Mesendoderm (in vitro differentiated cells): ENCODE measurements around the gene FLOT1.
"Not testable (repeated sequence)": the region's sequence is repeated elsewhere in the genome, so short reads cannot be mapped to it uniquely, and the experiment has no call there.

Experiments
- DNase-seq: peaks from one replicate; pipeline ENCODE4 v3.0.0; 2013
- H2AK5ac ChIP-seq: 2 replicates; pipeline ENCODE4 v1.6.1; 2013; ENCODE audit warnings: low read length, inconsistent platforms
- H2BK120ac ChIP-seq: 2 replicates; pipeline ENCODE4 v1.6.1; 2013; ENCODE audit warnings: low read depth, mild to moderate bottlenecking, low read length, moderate library complexity, mixed read lengths
- H2BK15ac ChIP-seq: replicated peaks from 2 replicates; pipeline ENCODE4 v1.6.1; 2013; ENCODE audit warnings: low read depth, mild to moderate bottlenecking, moderate library complexity
- H2BK5ac ChIP-seq: 2 replicates; pipeline ENCODE4 v1.6.1; 2013; ENCODE audit warnings: low read length, inconsistent platforms
- H3K18ac ChIP-seq: 2 replicates; pipeline ENCODE4 v1.6.1; 2013; ENCODE audit warnings: mild to moderate bottlenecking, low read length, mixed read lengths
- H3K23ac ChIP-seq: one replicate; pipeline ENCODE4 v1.6.1; 2013; ENCODE audit warnings: low read length
- H3K27ac ChIP-seq: 2 replicates; pipeline ENCODE4 v1.5.1; 2013; ENCODE audit warnings: low read depth, mild to moderate bottlenecking, inconsistent platforms, low read length, moderate library complexity
- H3K27me3 ChIP-seq: 2 replicates; pipeline ENCODE4 v1.6.1; 2013; ENCODE audit warnings: low read length, control low read depth, mild to moderate bottlenecking, inconsistent platforms; ENCODE audit not compliant: insufficient read depth, poor library complexity
- H3K36me3 ChIP-seq: 2 replicates; pipeline ENCODE4 v1.6.1; 2013; ENCODE audit warnings: low read length, inconsistent platforms; ENCODE audit not compliant: control insufficient read depth, insufficient read depth
- H3K4ac ChIP-seq: one replicate; pipeline ENCODE4 v1.6.1; 2013; ENCODE audit warnings: low read depth, mild to moderate bottlenecking, low read length, moderate library complexity
- H3K4me1 ChIP-seq: 2 replicates; pipeline ENCODE4 v1.6.1; 2013; ENCODE audit warnings: low read depth, low read length, inconsistent platforms; ENCODE audit not compliant: control insufficient read depth
- H3K4me2 ChIP-seq: 2 replicates; pipeline ENCODE4 v1.6.1; 2013; ENCODE audit warnings: low read length
- H3K4me3 ChIP-seq: 2 replicates; pipeline ENCODE4 v1.5.1; 2013; ENCODE audit warnings: mild to moderate bottlenecking, low read length
- H3K56ac ChIP-seq: one replicate; pipeline ENCODE4 v1.6.1; 2013; ENCODE audit warnings: low read length
- H3K79me1 ChIP-seq: 2 replicates; pipeline ENCODE4 v1.6.1; 2013; ENCODE audit warnings: low read length, inconsistent platforms
- H3K79me2 ChIP-seq: 2 replicates; pipeline ENCODE4 v1.6.1; 2013; ENCODE audit warnings: mild to moderate bottlenecking, low read length; ENCODE audit not compliant: control insufficient read depth, insufficient read depth
- H3K9ac ChIP-seq: 2 replicates; pipeline ENCODE4 v1.6.1; 2013; ENCODE audit warnings: low read length, inconsistent platforms
- H4K5ac ChIP-seq: one replicate; pipeline ENCODE4 v1.6.1; 2013; ENCODE audit warnings: low read length
- H4K8ac ChIP-seq: one replicate; pipeline ENCODE4 v1.6.1; 2013; ENCODE audit warnings: low read depth, mild to moderate bottlenecking, control low read depth, low read length, moderate library complexity
- WGBS: extraction: QIAGEN DNeasy Blood & Tissue Kit; methylation state at CpG from one replicate; pipeline ENCODE4 v1.1.7; 2013; ENCODE audit warnings: low lambda C conversion rate, missing lambda C conversion rate; ENCODE audit not compliant: insufficient coverage; ENCODE audit errors: extremely low coverage; 5-methylcytosine and 5-hydroxymethylcytosine counted together

Gene FLOT1

DNA sequence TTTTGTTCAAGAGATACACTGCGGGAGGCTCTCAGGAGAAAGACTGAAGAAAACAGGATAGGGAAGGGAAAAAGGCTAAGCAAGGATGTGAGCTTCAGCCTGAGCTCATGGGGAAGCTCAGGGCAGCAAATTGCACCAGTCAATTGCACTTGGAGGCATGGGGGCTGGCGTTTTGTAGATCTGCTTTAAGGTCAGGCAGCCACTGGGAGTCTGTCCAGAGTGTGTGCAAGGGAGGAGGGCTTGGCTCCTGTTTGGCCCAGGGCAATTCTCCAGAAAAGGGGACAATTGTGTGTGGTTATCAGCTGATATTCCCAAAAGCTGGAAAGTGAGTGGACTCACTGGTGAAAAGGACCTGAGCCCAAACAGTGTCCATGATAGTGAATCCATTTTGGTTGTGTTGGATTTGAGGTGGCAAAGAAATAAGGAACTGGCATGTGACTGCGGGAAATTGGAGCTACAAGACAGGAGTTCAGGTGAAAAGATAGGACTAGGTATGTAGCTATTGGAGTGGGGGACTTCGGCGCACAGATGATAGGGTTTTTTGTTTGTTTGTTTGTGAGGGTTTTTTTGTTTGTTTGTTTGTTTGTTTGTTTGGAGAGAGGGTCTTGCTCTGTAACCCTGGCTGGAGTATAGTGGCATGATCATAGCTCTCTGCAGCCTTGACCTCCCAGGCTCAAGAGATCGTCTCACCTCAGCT lies 24.1 kb upstream of the FLOT1 start:
- DNase-seq = no peak
- WGBS = 100% methylated on average over 2 of the region's 6 CpGs
- peak overlapping the region; percentile 65 for H3K27ac ChIP-seq

DNA sequence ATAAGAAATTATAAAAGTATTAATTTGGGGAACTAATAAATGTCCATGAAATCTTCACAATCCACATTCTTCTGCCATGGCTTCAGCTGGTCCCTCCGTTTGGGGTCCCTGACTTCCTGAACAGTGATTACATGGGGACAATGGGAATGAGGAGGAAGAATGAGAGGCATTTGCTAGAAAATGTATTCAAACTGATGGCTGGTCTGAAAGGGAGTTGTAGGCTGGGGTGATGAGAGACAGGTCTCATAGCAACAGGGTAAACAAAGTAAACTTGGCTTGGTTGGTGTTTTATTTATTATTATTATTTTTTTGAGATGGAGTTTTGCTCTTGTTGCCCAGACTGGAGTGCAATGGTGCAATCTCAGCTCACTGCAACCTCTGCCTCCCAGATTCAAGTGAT lies 23.0 kb upstream of the FLOT1 start:
- Histone ChIP-seq H2BK120ac (peak overlapping the region; percentile 78), H3K56ac (peak overlapping the region; percentile 89), H3K4me1 (peaks cover 27% of the 10 kb centered on the region), H2BK5ac (peak overlapping the region; percentile 99), H3K27ac (peak overlapping the region; percentile 65)
- not testable (repeated sequence) for H3K4ac ChIP-seq, H3K18ac ChIP-seq, H3K79me1 ChIP-seq, H3K79me2 ChIP-seq, H3K23ac ChIP-seq, H2BK15ac ChIP-seq, H2AK5ac ChIP-seq, H3K9ac ChIP-seq, H3K27me3 ChIP-seq, H4K8ac ChIP-seq, H3K4me3 ChIP-seq, H4K5ac ChIP-seq, H3K4me2 ChIP-seq, H3K36me3 ChIP-seq
- DNase-seq = peak; percentile 95
- no CpG with 5 or more reads among the region's 1 CpG for WGBS

More for the DNA sequence above, 24.1 kb upstream of the FLOT1 start:
- H3K9ac ChIP-seq = peak overlapping the region; percentile 31
- peak overlapping the region; percentile 15 for H2BK15ac ChIP-seq
- no peak overlapping the region for H3K4me2 ChIP-seq
- no peaks in the 10 kb centered on the region for H3K27me3 ChIP-seq
- no peak overlapping the region for H4K8ac ChIP-seq
- no peak overlapping the region for H4K5ac ChIP-seq
- H3K79me1 ChIP-seq = no peaks in the 10 kb centered on the region
- peak overlapping the region; percentile 98 for H3K23ac ChIP-seq
- no peaks in the 10 kb centered on the region for H3K79me2 ChIP-seq
- H3K18ac ChIP-seq = peak overlapping the region; percentile 60
- H3K4me3 ChIP-seq = no peak overlapping the region
- H2BK120ac ChIP-seq = peak overlapping the region; percentile 62
- peak overlapping the region; percentile 99 for H2BK5ac ChIP-seq
- peak overlapping the region; percentile 78 for H3K4ac ChIP-seq
- H3K4me1 ChIP-seq = peaks cover 24% of the 10 kb centered on the region
- peak overlapping the region; percentile 100 for H2AK5ac ChIP-seq
- no peaks in the 10 kb centered on the region for H3K36me3 ChIP-seq
- peak overlapping the region; percentile 89 for H3K56ac ChIP-seq

GRCh38 chr6:30764490-30765043 lies 22.1 kb upstream of the FLOT1 start:
- H2BK5ac ChIP-seq, H3K18ac ChIP-seq, H4K8ac ChIP-seq, H3K4me3 ChIP-seq, H2BK15ac ChIP-seq, H3K4me2 ChIP-seq, H3K23ac ChIP-seq, H2AK5ac ChIP-seq, H3K27me3 ChIP-seq, H3K79me1 ChIP-seq, H2BK120ac ChIP-seq, H3K9ac ChIP-seq, H3K4ac ChIP-seq, H4K5ac ChIP-seq, H3K36me3 ChIP-seq, H3K79me2 ChIP-seq, H3K56ac ChIP-seq: not testable (repeated sequence)
- no CpG with 5 or more reads among the region's 13 CpGs for WGBS
- DNase-seq = peak; percentile 90
- Histone ChIP-seq H3K27ac (peak overlapping the region; percentile 71), H3K4me1 (peaks cover 25% of the 10 kb centered on the region)

DNA sequence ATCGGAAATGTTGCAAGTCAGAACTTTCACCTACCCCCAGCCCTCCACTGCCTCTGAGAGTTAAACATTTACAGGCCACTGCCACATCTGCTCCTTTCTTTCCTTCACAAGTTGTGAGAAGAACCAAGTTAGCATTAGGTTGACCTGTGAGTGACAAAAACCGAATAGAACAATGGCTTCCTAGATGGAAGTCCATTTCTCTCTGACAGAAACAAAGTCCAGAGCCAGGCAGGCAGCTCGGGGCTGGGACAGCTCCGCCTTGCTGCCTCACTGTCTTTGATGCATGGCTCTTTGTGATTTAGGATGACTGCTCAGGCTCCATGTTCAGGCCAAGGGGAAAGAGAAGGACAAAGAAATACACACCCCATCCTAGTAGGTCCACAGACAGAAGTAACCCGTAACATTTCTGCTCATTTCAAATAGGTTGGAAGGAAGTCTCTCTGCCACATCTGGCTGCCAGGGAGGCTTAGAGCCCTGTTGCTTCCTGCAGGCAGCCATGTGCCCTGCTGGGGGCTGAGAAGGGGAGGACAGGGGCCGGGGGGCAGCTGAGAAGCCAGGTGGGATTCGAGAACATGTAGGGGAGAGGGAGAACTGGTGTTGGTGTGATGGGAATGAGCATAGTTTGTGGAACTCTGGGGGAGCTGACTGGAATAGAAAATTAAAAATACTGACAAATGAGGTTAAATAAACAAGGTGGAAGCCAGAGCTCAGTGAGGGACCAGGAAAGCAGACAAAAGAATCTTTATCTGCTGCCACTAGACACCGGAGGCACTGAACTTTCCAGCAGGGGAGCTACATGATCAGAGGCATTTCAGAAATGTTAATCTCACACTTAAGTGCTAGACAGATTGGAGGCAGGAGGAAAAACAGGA lies 21.4 kb upstream of the FLOT1 start:
- peak overlapping the region; percentile 89 for H4K5ac ChIP-seq
- H3K23ac ChIP-seq = peak overlapping the region; percentile 34
- no peaks in the 10 kb centered on the region for H3K36me3 ChIP-seq
- H4K8ac ChIP-seq = peak overlapping the region; percentile 97
- H3K4me3 ChIP-seq = no peak overlapping the region
- peak; percentile 97 for DNase-seq
- peak overlapping the region; percentile 94 for H2BK5ac ChIP-seq
- peak overlapping the region; percentile 86 for H3K27ac ChIP-seq
- no peaks in the 10 kb centered on the region for H3K79me1 ChIP-seq
- H3K18ac ChIP-seq = peak overlapping the region; percentile 72
- H2BK120ac ChIP-seq = peak overlapping the region; percentile 74
- peaks cover 19% of the 10 kb centered on the region for H3K4me1 ChIP-seq
- peak overlapping the region; percentile 68 for H2AK5ac ChIP-seq
- H3K9ac ChIP-seq = peak overlapping the region; percentile 68
- no peaks in the 10 kb centered on the region for H3K27me3 ChIP-seq
- H3K4ac ChIP-seq = peak overlapping the region; percentile 100
- no CpG with 5 or more reads among the region's 8 CpGs for WGBS
- peak overlapping the region; percentile 5 for H3K4me2 ChIP-seq
- no peaks in the 10 kb centered on the region for H3K79me2 ChIP-seq
- H3K56ac ChIP-seq = peak overlapping the region; percentile 89
- H2BK15ac ChIP-seq = peak overlapping the region; percentile 14

GRCh38 chr6:30763155-30763617 lies 20.7 kb upstream of the FLOT1 start:
- Histone ChIP-seq H3K79me1 (no peaks in the 10 kb centered on the region), H3K4me2 (peak overlapping the region; percentile 5), H2BK5ac (peak overlapping the region; percentile 94), H2AK5ac (peak overlapping the region; percentile 68), H3K4ac (peak overlapping the region; percentile 100), H3K27ac (peak overlapping the region; percentile 86), H3K27me3 (no peaks in the 10 kb centered on the region), H2BK120ac (peak overlapping the region; percentile 74), H3K4me3 (no peak overlapping the region), H2BK15ac (peak overlapping the region; percentile 14), H3K36me3 (no peaks in the 10 kb centered on the region), H3K18ac (peak overlapping the region; percentile 72), H3K4me1 (peaks cover 16% of the 10 kb centered on the region), H4K5ac (peak overlapping the region; percentile 89), H3K23ac (no peak overlapping the region), H4K8ac (peak overlapping the region; percentile 97), H3K9ac (peak overlapping the region; percentile 68), H3K56ac (peak overlapping the region; percentile 89), H3K79me2 (no peaks in the 10 kb centered on the region)
- DNase-seq = no peak
- WGBS = no CpG with 5 or more reads among the region's 1 CpG
